ENCODE results near the gene PAPPA2.
"Not testable (repeated sequence)": the region's sequence is repeated elsewhere in the genome, so short reads cannot be mapped to it uniquely, and the experiment has no call there.

Gene PAPPA2

DNA sequence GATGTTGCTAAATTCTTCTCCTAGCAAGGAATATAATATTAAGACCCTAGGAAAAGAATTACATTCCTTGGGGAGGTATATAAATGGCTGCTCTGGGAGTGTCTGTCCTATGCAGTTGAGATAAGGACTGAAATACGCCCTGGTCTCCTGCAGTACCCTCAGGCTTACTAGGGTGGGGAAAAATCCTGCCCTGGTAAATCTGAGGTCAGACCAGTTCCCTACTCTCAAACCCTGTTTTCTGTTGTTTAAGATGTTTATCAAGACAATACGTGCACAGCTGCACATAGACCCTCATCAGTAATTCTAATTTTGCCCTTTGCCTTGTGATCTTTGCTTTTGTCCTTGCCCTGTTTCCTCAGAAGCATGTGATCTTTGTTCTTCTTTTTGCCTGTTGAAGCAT lies 11.2 kb upstream of the PAPPA2 start:
- not testable (repeated sequence) for H3K9ac ChIP-seq (ENCODE audit: low read depth in 1 of 2, low read length in 2 of 2); H3K36me3 ChIP-seq (ENCODE audit: control insufficient read depth in 2 of 2, insufficient read depth in 2 of 2, low read length in 2 of 2); H3K4me3 ChIP-seq (ENCODE audit: low read length in 2 of 2); H3K4me1 ChIP-seq (ENCODE audit: control insufficient read depth in 2 of 2, insufficient read depth in 2 of 2, low read length in 2 of 2); H3K9me3 ChIP-seq (ENCODE audit: control insufficient read depth in 2 of 2, low read length in 2 of 2); H3K27me3 ChIP-seq (ENCODE audit: control insufficient read depth in 2 of 2, insufficient read depth in 2 of 2, low read length in 2 of 2); H3K27ac ChIP-seq (ENCODE audit: low read depth in 2 of 2, low read length in 2 of 2)

DNA sequence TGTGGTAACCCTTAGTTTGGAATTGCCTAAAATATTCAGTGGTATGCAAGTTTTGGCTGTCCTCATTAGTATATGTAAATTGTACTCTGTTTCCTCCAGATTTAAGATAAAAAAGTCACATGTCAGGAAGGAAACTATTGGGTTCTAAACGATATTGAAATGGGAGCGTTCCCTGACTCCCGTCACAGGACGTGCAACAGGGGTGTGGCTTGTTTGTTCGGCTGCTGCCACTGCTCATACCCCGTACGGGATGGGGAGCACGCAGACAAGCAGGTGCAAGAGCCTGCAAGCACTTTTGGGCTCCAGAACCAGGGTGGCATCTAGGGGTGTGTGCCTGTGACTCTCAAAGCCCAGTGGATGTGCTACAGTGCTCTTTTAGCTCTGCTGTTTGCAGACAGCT lies 6.2 kb upstream of the PAPPA2 start:
- no peak overlapping the region for H3K4me3 ChIP-seq (ENCODE audit: low read length in 2 of 2)
- no peaks in the 10 kb centered on the region for H3K9me3 ChIP-seq (ENCODE audit: control insufficient read depth in 2 of 2, low read length in 2 of 2)
- no peaks in the 10 kb centered on the region for H3K4me1 ChIP-seq (ENCODE audit: control insufficient read depth in 2 of 2, insufficient read depth in 2 of 2, low read length in 2 of 2)
- H3K27ac ChIP-seq (ENCODE audit: low read depth in 2 of 2, low read length in 2 of 2), result no peak overlapping the region
- no peaks in the 10 kb centered on the region for H3K27me3 ChIP-seq (ENCODE audit: control insufficient read depth in 2 of 2, insufficient read depth in 2 of 2, low read length in 2 of 2)
- H3K36me3 ChIP-seq (ENCODE audit: control insufficient read depth in 2 of 2, insufficient read depth in 2 of 2, low read length in 2 of 2), result no peaks in the 10 kb centered on the region
- H3K9ac ChIP-seq (ENCODE audit: low read depth in 1 of 2, low read length in 2 of 2), result no peak overlapping the region

DNA sequence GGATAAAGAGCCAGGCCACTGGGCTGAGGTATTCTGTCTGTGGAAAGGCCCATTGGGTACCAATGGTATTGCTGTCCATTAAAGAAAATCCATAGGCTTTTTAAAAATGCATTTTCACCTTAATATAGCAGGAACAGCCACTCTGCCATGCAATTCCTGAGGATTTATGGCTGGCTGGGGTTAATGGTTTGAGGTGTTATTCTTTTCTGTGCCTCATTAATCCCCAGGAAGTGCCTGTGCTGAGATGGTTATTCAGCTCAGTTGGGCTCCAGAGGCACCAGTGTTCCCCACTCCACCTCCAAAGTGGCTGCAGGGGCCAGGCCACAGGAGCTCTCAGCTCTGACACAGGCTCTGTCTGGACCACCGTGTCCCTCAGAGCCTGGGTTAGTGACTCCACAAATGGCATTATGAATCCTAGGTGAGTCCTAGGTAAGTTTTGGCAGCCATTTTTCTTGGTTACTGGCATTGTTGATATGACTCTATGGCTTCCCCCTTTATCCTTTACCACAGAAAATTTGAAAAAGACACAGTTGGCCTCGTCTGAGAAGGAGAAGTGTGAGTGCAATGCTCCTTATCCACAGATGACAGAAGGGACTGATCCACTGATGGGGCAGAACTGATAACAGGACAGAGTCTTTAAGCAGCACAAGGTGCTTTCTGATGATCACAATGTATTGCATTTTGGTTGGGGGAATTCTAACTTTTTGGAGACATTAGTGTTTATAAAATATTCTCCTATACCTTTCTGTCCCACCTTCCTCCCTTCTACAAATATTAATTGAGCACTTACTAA lies 2.2 kb upstream of the PAPPA2 start:
- Histone ChIP-seq H3K36me3 (ENCODE audit: control insufficient read depth in 2 of 2, insufficient read depth in 2 of 2, low read length in 2 of 2) (no peaks in the 10 kb centered on the region), H3K4me1 (ENCODE audit: control insufficient read depth in 2 of 2, insufficient read depth in 2 of 2, low read length in 2 of 2) (no peaks in the 10 kb centered on the region), H3K27me3 (ENCODE audit: control insufficient read depth in 2 of 2, insufficient read depth in 2 of 2, low read length in 2 of 2) (no peaks in the 10 kb centered on the region), H3K4me3 (ENCODE audit: low read length in 2 of 2) (no peak overlapping the region), H3K27ac (ENCODE audit: low read depth in 2 of 2, low read length in 2 of 2) (no peak overlapping the region), H3K9me3 (ENCODE audit: control insufficient read depth in 2 of 2, low read length in 2 of 2) (no peaks in the 10 kb centered on the region), H3K9ac (ENCODE audit: low read depth in 1 of 2, low read length in 2 of 2) (no peak overlapping the region)

DNA sequence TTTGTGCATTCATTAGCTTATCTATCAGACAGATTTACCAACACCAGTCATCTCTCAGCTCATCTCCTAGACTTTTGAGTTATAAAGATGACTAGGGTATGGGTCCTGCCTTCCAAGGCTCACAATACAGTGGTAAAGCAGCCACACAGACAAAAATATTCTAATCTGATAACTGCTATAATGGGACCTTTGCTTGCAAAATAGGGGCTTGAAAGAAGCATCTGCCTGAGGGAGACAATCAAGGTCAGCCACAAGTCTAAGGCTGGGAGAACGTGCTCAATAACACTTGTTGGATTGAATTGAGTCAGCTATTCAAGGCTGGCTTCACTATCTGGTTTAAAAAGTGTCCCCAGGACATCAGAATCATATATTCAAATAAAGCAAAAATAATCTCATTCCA lies 1.4 kb upstream of the PAPPA2 start:
- H3K4me1 ChIP-seq (ENCODE audit: control insufficient read depth in 2 of 2, insufficient read depth in 2 of 2, low read length in 2 of 2), result no peaks in the 10 kb centered on the region
- H3K27ac ChIP-seq (ENCODE audit: low read depth in 2 of 2, low read length in 2 of 2), result no peak overlapping the region
- no peaks in the 10 kb centered on the region for H3K9me3 ChIP-seq (ENCODE audit: control insufficient read depth in 2 of 2, low read length in 2 of 2)
- no peak overlapping the region for H3K9ac ChIP-seq (ENCODE audit: low read depth in 1 of 2, low read length in 2 of 2)
- no peak overlapping the region for H3K4me3 ChIP-seq (ENCODE audit: low read length in 2 of 2)
- no peaks in the 10 kb centered on the region for H3K27me3 ChIP-seq (ENCODE audit: control insufficient read depth in 2 of 2, insufficient read depth in 2 of 2, low read length in 2 of 2)
- no peaks in the 10 kb centered on the region for H3K36me3 ChIP-seq (ENCODE audit: control insufficient read depth in 2 of 2, insufficient read depth in 2 of 2, low read length in 2 of 2)

DNA sequence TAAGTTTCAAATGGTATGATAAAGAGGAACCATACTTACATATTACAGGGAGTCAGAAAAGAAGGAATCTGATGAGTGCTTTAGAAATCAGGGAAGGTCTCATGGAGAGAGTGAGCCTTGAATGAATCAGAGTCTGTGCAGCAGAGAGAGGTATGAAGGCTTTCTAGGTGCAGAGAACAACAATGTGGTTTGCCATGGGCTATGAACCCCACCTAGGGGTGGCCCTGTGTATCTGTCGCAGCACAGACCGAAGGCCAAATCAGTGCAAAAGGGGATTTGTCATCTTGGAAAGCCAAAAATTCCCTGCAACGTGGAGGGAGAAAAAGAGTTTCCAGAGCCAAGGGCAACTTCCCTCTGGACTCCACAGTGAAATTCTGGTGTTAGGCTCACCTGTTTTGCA lies 3.5 kb downstream of the PAPPA2 start:
- H3K36me3 ChIP-seq (ENCODE audit: control insufficient read depth in 2 of 2, insufficient read depth in 2 of 2, low read length in 2 of 2), result no peaks in the 10 kb centered on the region
- H3K4me1 ChIP-seq (ENCODE audit: control insufficient read depth in 2 of 2, insufficient read depth in 2 of 2, low read length in 2 of 2), result no peaks in the 10 kb centered on the region
- no peak overlapping the region for H3K4me3 ChIP-seq (ENCODE audit: low read length in 2 of 2)
- no peak overlapping the region for H3K27ac ChIP-seq (ENCODE audit: low read depth in 2 of 2, low read length in 2 of 2)
- H3K27me3 ChIP-seq (ENCODE audit: control insufficient read depth in 2 of 2, insufficient read depth in 2 of 2, low read length in 2 of 2), result no peaks in the 10 kb centered on the region
- H3K9ac ChIP-seq (ENCODE audit: low read depth in 1 of 2, low read length in 2 of 2), result no peak overlapping the region
- H3K9me3 ChIP-seq (ENCODE audit: control insufficient read depth in 2 of 2, low read length in 2 of 2), result no peaks in the 10 kb centered on the region

DNA sequence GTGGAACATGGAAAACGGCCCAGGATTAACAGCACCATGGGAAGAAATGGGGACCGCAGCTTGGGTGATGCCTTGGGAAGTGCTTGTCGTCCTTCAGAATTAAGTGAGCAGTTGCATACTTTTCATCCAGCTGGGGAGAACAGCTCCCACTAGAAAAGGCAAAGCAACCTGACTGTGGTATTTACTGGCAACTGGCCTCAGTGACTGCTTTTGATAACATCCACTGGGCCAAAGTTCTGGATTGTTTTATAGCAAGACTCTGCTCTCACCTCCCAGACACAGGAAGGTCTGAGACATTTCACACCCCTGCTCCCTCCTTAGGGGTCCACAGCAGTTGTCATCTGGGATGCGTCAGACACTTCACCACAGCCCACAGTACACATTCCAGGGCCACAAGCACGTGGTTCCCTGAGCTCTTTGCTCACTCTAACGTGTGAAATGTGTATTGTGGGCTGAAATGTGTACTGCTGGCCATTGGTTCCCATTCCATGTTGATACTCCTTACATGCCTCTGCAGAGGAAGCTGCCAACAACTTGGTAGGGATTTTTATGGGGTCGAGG lies 6.6 kb downstream of the PAPPA2 start:
- no peaks in the 10 kb centered on the region for H3K36me3 ChIP-seq (ENCODE audit: control insufficient read depth in 2 of 2, insufficient read depth in 2 of 2, low read length in 2 of 2)
- H3K4me3 ChIP-seq (ENCODE audit: low read length in 2 of 2), result no peak overlapping the region
- H3K27me3 ChIP-seq (ENCODE audit: control insufficient read depth in 2 of 2, insufficient read depth in 2 of 2, low read length in 2 of 2), result no peaks in the 10 kb centered on the region

DNA sequence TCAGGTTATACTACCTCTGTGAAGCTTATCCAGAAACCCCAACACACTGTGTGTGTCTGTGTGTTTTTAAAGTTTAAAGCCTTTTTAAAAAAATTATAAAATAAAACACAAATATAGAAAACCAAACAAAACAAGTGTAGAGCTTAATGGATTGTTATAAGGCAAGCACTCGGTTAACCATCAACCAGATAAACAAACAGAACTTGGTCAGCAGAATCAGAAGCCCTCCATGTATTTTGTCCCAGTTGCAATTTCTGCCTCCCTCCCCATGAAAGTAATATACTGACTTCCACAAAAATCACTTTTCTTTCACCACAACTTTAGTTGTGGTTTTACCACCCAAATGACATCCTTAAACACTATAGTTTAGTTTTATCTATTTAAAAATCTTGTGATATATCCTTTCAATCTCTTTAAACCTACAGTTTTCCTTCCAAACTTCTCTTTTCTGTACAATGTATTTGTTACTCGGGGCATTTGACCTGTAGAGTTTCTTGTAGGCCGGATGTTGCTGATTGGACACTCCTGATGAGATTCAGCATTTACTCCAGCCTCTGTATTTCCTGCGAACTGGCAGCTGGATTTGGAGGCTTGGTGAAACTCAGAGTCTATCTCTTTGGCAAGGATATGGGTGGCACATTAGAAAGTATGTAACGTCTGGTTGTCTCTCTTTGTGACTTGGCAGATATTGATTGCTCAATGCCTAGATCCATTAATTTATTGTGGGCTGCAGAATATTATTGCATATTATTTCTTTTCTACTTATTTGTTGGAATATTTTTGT lies 8.6 kb downstream of the PAPPA2 start:
- Histone ChIP-seq H3K9me3 (ENCODE audit: control insufficient read depth in 2 of 2, low read length in 2 of 2) (no peaks in the 10 kb centered on the region), H3K4me3 (ENCODE audit: low read length in 2 of 2) (no peak overlapping the region), H3K27me3 (ENCODE audit: control insufficient read depth in 2 of 2, insufficient read depth in 2 of 2, low read length in 2 of 2) (no peaks in the 10 kb centered on the region), H3K9ac (ENCODE audit: low read depth in 1 of 2, low read length in 2 of 2) (no peak overlapping the region), H3K4me1 (ENCODE audit: control insufficient read depth in 2 of 2, insufficient read depth in 2 of 2, low read length in 2 of 2) (no peaks in the 10 kb centered on the region), H3K27ac (ENCODE audit: low read depth in 2 of 2, low read length in 2 of 2) (no peak overlapping the region), H3K36me3 (ENCODE audit: control insufficient read depth in 2 of 2, insufficient read depth in 2 of 2, low read length in 2 of 2) (no peaks in the 10 kb centered on the region)

More for the DNA sequence above, 6.6 kb downstream of the PAPPA2 start:
- Histone ChIP-seq H3K4me1 (ENCODE audit: control insufficient read depth in 2 of 2, insufficient read depth in 2 of 2, low read length in 2 of 2) (no peaks in the 10 kb centered on the region), H3K9ac (ENCODE audit: low read depth in 1 of 2, low read length in 2 of 2) (no peak overlapping the region), H3K27ac (ENCODE audit: low read depth in 2 of 2, low read length in 2 of 2) (no peak overlapping the region), H3K9me3 (ENCODE audit: control insufficient read depth in 2 of 2, low read length in 2 of 2) (no peaks in the 10 kb centered on the region)

DNA sequence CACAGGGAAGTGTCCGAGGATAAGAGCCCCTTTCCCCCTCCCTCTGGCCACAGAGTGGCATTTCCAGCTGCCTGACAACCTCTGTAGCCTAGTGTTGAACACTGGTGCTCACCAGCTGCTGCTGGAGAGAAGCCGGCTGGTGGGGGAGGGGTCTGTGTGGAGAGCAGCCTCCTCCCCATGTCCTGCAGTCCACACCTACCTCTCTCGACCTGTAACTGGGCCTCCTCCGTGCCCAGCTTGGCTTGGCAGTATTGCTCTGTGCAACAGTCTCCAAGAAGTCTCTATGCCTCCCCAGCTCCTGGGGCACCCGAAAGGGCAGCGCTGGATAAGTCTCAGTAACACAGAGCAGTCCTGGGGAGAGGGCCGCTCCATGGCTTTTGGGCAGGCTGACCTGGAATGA lies 17.0 kb downstream of the PAPPA2 start:
- Histone ChIP-seq H3K4me3 (ENCODE audit: low read length in 2 of 2) (no peak overlapping the region), H3K4me1 (ENCODE audit: control insufficient read depth in 2 of 2, insufficient read depth in 2 of 2, low read length in 2 of 2) (no peaks in the 10 kb centered on the region), H3K9me3 (ENCODE audit: control insufficient read depth in 2 of 2, low read length in 2 of 2) (no peaks in the 10 kb centered on the region), H3K27me3 (ENCODE audit: control insufficient read depth in 2 of 2, insufficient read depth in 2 of 2, low read length in 2 of 2) (no peaks in the 10 kb centered on the region), H3K27ac (ENCODE audit: low read depth in 2 of 2, low read length in 2 of 2) (no peak overlapping the region), H3K9ac (ENCODE audit: low read depth in 1 of 2, low read length in 2 of 2) (no peak overlapping the region), H3K36me3 (ENCODE audit: control insufficient read depth in 2 of 2, insufficient read depth in 2 of 2, low read length in 2 of 2) (no peaks in the 10 kb centered on the region)

DNA sequence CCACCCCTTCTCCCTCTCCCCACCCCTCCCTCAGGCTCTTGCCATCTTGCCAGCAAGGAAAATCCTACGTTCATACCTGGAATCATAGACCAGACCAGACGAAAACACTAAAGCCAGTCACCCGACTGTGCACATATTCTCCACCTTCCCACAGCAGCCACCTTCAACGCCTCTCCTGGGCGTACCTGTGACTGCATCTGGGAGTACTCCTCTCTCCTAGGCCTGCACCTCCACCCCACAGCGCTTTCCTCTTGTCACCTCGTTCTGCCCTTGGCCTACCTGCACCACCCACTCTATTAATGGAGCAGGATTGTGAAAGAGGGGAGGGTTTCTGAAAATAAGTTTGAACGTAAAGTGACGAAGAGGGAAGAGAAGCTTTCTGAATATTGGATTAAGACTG lies 17.8 kb downstream of the PAPPA2 start:
- Histone ChIP-seq H3K4me1 (ENCODE audit: control insufficient read depth in 2 of 2, insufficient read depth in 2 of 2, low read length in 2 of 2) (no peaks in the 10 kb centered on the region), H3K9ac (ENCODE audit: low read depth in 1 of 2, low read length in 2 of 2) (no peak overlapping the region), H3K27me3 (ENCODE audit: control insufficient read depth in 2 of 2, insufficient read depth in 2 of 2, low read length in 2 of 2) (no peaks in the 10 kb centered on the region), H3K27ac (ENCODE audit: low read depth in 2 of 2, low read length in 2 of 2) (no peak overlapping the region), H3K36me3 (ENCODE audit: control insufficient read depth in 2 of 2, insufficient read depth in 2 of 2, low read length in 2 of 2) (no peaks in the 10 kb centered on the region), H3K9me3 (ENCODE audit: control insufficient read depth in 2 of 2, low read length in 2 of 2) (no peaks in the 10 kb centered on the region), H3K4me3 (ENCODE audit: low read length in 2 of 2) (no peak overlapping the region)

DNA sequence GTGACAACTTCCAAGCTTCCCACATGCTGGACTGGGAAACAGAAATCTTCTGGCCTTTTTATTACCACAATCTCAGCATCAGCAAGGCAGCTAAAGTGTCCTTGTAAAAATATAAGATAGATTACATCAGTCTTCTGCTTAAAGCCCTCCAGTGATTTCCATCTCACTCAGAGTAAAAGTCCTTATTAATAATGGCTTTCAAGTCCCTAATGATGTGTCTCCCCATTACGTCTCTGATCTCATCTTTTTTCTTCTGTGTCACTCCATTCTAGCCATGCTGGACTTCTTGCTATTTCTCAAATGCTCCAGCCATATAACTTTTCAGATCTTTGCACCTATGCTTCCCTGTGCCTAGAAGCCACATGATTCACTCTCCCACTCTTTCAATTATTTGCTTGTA lies 22.1 kb downstream of the PAPPA2 start:
- H3K27me3 ChIP-seq (ENCODE audit: control insufficient read depth in 2 of 2, insufficient read depth in 2 of 2, low read length in 2 of 2), result no peaks in the 10 kb centered on the region
- no peaks in the 10 kb centered on the region for H3K36me3 ChIP-seq (ENCODE audit: control insufficient read depth in 2 of 2, insufficient read depth in 2 of 2, low read length in 2 of 2)
- H3K27ac ChIP-seq (ENCODE audit: low read depth in 2 of 2, low read length in 2 of 2), result no peak overlapping the region
- H3K4me1 ChIP-seq (ENCODE audit: control insufficient read depth in 2 of 2, insufficient read depth in 2 of 2, low read length in 2 of 2), result no peaks in the 10 kb centered on the region
- H3K9me3 ChIP-seq (ENCODE audit: control insufficient read depth in 2 of 2, low read length in 2 of 2), result no peaks in the 10 kb centered on the region
- no peak overlapping the region for H3K4me3 ChIP-seq (ENCODE audit: low read length in 2 of 2)
- H3K9ac ChIP-seq (ENCODE audit: low read depth in 1 of 2, low read length in 2 of 2), result no peak overlapping the region
